HuH-7.5 (cell line): ENCODE results near the gene RBM43.
"Not testable (repeated sequence)": the region's sequence is repeated elsewhere in the genome, so short reads cannot be mapped to it uniquely, and the experiment has no call there.

Source experiments
- DNase-seq: peaks from one replicate; pipeline ENCODE4 v3.0.0; 2011; ENCODE audit warnings: low spot score

The RBM43 gene

DNA sequence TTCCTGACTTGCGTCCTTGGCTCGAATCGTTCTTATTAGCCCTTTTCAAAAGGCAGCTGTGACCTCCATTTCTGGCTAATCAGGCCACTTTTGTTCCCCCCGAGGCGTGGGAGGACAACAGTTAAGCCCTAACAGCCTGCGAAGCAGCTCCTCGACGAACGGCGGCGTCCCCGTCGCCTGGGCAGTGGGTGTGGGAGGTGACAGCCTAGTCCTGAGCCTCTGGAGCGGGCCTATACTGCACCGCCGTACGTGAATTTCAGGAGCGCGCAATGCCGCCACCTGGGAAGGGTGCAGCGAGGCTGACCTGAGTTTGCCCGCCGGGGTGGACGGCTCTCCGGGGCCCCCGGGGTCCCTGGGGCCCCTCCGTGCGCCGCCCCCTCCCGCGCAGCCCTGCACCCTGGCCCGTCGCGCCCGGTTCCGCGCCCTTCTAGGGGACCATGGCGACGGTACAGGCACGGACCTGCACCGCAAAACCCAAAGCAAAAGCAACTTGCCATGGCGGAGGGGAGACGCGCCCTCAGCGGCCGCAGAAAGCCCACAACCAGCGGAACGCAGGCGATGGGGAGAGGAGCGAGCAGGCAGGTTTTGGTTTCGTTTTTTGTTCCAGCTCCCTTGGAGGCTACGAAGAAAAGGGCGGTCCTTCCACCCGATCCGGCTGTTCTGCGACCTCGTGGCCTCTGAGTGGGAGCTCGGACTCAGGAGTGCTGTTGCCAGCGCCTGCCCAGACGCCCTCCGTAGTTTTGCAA is at the start of gene RBM43:
TSS of gene RBM43 (minus strand) at position 633 of the 746 bp plus-strand sequence. CDS start at position 497, 136 bp downstream.
- peak; percentile 81 for DNase-seq

DNA sequence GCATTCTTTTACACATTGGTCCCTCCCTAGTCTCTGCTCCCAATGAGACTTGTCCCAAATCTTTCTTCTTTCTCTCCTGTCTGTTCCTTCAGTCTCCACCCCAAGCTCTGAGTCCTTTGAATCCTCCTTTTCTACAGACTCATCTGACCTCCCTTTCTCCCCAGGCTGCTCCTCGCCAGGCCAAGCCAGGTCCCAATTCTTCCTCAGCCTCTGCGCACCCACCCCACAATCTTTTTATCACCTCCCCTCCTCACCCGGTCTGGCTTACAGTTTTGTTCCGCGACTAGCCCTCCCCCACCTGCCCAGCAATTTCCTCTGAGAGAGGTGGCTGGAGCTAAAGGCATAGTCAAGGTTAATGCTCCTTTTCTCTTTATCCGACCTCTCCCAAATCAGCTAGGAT is 48.6 kb upstream of the RBM43 start:
- DNase-seq = not testable (repeated sequence)

DNA sequence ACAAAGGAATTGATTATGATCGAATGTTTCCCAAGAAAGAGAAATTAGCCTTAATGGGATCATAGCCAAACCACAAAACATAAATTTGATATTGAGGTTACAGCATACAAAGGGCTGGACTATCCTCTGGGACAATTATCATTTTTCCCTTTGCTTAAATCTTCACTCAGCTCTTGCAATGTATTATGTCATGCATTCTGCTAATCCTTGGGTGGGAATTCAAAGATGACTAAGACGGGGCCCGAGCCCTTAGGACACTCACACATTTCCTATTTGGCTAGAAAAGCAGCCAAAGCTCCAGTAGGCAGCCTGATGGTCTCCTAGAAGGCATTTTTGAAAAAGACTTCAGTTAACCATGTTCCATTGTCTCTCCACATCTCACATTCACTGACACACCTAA is 45.0 kb upstream of the RBM43 start:
- DNase-seq = no peak

DNA sequence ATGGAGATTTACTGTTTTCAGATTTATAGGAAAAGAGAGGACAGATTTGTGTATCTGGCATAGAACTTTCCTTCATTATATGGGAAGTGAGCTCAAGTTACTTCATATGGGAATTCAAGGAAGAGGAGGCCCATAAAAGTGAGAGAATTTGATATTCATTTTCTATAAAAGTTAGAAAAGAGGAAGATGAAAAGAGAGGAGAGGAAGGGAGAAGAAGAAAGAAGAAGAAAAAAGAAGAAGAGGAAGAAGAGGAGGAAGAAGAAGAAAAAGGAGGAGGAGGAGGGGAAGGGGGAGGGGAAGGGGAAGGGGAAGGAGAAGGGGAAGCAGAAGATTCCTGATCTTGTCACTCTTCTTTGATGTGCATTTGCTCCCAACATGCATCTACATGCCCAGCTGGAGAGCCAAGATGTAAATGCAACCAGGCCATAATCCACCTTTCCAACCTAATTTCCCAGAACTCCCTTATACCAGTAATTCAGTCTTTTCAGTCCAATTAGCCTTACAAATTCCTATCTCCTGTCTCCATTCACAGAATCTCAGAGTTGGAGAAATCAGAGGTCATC is 43.5 kb upstream of the RBM43 start:
- no peak for DNase-seq

DNA sequence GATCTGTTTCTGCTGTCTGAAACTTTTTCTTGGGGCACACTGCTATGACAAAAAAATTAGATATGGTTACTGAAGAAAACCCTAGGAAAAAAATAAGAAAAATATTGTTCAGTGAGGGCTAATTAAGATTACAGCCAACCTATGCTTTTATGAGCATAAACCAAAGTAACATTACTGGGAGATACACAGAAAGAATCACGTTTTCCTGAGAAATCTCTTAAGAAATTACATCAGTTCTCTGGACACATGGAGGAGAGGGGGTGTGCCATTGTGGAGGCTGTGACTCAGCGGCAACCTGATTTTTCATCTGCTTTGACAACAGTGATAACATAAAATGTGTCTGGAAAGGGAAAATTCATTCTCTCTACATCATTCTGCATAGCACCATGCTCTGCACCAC is 41.2 kb upstream of the RBM43 start:
- DNase-seq = no peak

DNA sequence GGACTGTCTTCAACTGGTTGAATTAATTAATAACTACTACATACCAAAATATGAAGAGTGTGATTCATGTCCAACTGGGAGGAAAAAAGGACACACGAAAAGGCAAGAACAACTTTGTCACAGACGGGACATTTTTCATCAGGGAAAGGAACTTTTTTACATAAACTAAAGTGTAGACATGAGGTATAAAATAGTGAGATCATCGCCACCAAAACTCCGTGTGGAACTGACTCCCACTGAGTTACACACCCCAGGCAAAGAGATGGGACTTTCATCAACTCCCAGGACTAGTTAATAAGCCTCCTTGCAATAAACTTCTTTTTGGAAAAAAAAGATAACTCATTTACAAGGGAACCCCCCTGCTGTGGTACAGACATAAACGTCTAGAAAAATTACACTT is 40.7 kb upstream of the RBM43 start:
- DNase-seq = no peak

DNA sequence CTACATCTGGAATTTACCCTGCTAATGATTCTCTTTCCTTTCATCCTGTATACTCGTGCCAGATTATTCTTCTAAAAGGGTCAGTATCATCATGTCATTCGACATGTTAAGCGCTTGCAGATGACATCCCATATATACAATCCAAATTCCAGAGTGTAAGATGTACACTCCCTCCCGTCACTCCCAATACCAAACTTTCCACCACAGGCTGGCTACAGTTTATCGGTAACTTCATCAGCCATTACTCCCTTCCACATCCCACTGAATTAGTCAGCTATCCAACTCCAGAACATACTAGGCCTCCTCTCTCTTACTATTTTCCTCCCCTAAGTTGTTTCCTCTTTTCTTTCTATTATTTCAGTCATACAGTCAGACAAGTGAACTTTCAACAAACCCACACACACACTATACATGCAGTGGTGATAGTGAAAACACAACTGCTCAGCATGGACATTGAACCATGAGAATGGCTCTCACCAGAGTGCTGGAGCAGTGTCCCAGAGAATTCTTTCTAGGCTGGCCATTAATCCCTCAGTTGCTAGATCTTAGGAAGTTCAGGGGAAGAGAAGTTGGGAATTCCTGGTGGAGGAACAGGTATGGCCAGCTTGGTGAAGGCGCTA is 38.4 kb upstream of the RBM43 start:
- DNase-seq = no peak

DNA sequence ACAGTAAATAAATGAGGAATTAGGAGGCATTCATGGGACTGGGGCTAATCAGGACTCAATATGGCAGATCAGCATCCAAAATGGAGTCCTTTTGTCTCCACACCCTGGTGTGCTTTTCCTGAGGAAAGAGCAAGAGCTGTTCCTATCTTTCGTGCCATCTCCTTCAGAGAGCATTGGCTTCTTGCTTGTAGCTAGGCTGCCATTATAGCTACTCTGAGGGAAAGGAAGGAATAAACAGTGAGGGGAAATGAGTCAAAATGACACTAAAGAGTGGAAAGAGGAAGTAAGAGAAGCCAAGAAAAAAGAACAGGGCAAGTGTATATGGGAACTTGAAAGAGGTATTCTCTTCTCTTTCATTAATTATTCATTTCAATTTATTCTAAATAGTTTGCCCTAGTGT is 36.2 kb upstream of the RBM43 start:
- no peak for DNase-seq

DNA sequence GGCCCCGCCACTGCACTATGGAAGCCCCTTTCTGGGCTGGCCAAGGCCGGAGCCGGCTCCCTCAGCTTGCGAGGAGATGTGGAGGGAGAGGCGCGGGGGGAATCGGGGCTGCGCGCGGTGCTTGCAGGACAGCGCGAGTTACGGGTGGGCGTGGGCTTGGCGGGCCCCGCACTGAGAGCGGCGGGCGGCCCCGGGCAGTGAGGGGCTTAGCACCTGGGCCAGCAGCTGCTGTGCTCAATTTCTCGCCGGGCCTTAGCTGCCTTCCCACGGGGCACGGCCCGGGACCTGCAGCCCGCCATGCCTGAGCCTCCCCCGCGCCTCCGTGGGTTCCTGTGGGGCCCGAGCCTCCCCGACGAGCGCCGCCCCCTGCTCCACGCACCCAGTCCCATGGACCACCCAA is 34.3 kb upstream of the RBM43 start:
- DNase-seq = not testable (repeated sequence)

DNA sequence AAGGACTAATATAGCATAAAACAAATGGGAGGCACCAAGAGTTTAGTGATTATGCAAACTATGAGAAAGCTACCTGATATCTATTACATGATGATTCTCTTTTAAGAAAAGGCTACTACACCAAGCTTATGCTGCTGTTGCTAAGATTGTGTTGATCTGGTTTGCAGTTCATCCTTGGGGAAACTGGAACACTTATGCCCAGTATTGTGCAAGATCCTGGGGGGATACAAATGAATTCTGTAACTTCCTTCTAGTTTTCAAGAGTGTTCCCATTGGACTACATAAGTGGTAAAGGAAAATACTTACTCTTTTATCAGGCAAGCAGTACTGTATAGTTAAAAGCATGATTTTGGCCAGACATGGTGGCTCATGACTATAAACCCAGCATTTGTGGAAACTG is 30.9 kb upstream of the RBM43 start:
- no peak for DNase-seq

DNA sequence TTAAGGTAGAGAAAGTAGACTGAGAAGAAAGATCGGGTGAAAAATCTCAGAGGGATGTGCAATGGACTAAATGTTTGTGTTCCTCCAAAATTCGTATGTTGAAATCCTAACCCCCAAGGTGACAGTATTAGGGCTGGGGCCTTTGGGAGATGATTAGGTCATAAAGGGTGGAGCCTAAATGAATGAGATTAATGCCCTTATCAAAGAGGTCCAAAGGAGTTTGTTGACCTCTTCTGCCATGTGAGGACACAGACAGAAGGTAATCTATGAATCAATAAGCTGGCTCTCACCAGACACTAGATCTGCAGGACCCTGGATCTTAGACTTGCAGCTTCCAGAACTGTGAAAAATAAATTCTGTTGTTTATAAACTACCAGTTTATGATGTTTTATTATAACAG is 30.5 kb upstream of the RBM43 start:
- DNase-seq = no peak

DNA sequence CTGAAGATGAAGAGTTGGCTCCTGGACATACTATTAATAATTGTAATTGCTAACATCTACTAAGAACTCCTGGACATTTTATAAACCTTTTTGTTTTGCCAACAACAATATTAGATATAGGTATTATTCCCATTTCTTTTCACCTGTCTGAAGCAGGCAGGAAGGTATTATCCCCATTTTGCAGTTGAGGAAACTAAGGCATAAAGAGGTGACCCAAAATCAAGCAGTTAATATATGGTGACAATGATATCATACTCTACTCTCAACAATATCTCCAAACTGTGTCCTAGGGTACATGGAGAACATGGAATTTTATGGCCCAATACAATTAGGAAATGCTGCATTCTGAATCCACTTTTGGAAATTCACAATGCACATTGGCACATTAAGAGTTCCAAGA is 29.6 kb upstream of the RBM43 start:
- DNase-seq = no peak

DNA sequence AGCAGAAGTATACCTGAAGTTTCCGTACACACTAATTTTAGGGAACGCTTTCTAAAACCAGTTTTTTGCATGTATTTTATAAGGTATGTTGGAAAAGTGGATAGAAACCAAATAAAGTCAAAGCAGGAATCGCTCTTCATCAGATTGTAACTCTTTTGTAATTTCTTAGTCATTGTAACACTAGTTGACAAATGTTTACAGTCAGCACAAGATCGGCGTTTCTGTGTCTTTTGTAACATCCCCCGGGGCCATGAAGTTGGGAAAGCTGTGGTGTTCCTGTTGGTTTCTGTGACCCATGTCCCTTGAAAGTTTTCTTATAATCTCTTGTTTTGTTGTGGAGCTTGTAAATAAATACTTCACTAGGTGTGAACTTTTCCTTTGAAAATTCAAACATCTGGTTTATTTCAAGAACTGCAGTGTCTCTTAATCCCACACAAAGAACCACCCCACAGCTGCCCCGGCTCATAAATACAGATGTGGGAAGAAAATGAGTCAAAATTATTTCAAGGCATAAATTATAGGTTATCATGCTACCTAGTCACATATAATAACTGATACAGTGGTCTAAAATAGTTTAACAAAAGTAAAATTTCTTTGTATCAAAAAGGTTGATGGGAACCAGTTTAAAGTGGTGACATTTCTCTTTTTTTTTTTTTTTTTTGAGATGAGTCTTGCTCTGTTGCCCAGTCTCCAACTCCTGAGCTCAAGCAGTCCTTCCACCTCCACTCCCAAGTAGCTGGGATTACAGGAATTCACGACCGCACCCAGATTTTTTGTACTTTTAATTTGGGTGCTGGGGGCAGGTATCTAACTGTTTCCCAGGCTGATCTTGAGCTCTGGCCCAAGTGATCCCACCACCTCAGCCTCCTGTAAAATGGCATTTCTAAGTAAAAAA is 28.6 kb upstream of the RBM43 start:
- peak; percentile 66 for DNase-seq

DNA sequence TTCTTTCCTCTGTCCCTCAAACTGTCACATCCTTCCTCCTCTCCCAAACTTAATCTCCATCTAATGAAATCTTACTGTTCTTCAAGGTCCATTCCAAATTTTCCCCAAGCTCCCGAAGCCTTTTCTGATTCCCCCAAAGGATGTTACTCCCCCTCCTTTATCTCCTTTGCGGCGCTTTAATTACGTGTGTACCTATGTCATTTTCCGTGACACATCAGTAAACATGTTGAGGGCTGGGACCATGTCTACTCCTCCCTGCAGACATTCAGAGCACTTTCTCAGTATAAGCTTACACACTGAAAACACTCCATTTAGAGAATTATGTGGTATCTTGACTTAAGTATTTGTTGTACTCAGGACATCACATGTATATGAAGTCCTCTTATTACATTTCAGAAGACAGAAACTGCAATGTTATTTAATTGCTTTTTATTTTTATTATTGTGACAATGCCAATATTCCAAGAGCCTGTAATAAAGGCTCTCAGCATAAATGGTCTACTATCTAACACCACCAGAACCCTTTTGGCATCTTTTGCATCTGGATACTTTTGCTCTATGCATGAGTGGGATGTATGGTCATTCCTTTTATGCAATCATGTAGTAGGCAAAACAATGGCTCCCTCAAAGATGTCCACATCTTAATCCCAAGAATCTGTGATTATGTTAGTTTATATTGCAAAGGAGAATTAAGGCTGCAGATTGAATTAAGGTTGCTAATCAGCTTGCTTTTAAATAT is 26.0 kb upstream of the RBM43 start:
- DNase-seq = no peak

DNA sequence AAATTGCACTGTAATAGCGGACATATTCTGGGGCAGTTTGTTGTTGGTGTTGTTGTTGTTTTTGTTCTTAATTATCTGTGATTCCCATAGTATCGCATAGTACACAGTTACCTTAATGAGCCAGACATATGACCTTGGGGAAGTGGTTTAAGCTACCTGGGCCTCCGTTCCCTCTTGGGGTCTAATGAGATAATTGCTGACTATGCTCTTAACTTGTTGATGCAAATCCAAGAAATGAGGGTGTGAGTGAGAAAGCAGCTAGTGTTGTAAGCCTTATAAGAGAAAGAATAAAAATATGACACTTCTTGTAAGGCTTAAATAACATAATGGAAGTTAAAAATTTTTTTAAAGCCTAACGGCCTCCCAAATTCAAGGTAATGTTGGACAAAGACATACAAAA is 20.7 kb upstream of the RBM43 start:
- no peak for DNase-seq

DNA sequence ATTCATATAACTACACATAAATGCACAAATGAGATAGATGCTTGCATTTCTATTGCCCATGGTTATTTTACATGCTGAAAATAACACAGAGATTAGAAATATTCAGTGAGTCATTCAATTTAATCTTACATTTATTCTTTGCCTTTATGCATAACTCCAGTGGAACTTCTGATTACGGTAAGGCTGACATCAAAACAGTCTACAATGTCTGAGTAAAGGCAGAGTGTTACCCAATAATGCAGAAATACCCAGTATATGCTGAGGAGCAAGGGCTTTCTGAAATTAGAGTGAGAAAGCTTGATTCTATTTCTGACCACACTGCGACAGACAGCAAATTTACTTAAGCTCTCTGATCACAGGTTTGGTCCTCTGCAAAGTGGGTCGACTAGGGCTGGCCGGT is 18.6 kb upstream of the RBM43 start:
- DNase-seq = no peak

DNA sequence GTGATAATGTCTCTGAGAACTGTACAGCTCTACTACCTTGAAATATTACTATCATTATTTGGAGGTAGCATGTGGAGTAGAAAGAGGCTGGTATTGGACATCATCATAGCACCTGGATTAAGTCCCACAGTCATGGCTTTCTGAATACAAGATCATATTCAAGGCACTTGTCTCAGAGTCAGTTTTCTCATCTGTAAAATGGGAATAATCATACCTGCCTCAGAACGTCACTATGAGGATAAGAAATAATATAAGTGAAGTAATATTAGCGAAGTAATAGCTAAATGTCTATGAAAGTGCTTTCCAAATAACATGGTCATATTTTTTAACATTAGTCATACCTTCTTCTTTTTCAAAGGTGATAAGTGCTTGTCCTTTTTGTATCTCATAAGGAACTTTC is 16.8 kb upstream of the RBM43 start:
- no peak for DNase-seq

DNA sequence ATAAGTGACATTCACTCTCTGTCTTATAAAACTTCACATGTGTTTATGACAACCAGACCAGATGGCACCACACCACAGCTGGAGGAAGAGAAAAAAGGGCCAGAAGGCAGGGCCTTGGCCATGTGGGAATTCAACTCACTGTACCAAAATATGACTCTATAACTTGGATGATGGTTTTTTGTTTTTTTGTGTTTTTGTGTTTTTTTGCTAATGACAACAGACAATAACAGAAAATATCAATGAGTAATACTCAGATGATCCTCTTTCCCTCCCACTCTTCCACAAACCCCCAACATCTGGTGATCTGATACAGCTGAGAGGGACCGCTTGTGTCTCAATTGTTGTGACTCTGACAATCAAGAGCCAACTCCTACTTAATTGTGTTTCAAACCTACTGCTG is 15.4 kb upstream of the RBM43 start:
- DNase-seq = no peak

DNA sequence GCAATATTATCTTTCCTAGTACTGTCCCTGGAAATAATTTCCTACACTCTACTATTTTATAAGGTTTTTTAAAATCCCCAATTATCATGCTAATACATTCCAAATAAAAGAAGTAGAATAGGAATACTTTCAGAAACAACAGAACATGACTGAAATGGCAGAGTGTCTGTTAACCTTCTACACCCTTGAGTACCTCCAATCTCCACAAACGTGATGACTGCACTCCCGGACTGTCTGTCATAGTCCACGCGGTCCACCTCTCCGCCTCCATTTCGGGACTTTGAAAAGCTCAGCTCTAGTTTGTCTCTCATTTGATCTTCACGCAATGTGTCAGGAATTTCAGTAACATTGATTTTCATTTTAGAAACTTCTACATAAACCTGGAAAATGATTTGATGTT is 13.6 kb upstream of the RBM43 start:
- no peak for DNase-seq

DNA sequence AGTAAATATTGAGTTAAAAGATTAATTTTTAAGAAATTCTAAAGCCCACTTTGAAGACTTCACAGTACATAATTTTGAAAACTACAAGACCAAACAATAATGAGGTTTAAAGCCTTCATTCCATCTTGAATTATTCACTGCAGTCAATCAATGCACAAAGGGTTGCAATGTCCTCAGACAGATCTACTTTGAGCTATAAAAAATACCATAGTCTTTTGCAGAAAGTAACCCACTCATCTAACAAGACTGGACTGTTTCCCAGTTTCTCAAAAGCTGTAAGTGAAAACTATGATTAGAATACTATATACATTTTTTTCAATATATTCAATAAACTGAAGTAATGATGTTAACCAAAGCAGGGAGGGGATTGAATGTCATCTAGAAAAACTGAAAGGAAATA is 10.2 kb upstream of the RBM43 start:
- DNase-seq = no peak

DNA sequence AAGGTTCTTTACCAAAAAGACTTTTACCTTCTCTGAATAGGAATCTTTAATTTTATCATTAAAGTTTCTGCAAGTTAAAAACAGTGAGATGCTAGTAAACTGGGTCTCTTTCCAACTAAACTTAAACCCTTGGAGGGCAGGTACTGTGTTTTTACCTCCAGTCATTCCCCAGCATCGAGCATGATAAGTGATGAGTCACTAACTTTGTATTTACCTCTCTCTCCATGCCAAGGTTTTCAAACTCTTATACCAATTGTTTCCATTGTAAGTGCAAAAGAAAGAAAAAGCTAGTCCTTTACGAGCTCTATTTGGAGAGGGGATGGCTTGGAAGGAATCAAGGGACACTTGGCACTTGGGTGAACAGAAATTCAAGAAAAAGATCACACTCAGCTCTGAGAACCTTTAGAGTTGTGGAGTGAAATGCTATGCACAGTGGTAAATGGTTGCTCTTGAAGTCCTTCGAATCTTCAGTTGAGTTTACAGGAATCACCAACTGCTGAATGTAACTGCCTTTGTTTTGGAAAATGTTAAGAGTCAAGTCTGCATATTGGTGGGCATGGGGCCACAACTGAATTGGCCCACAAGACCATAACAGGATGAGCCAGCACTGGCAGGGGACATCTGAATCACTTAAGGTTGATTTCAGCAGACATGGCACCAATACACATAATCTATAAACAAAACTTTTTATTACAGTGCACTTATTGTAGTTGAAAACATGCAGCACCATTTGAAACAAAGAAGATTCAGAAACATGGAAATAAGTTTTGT is 8.3 kb upstream of the RBM43 start:
- no peak for DNase-seq
